ENCODE results near the gene NOB1.
A peak's percentile ranks its signal among the peaks of the same experiment; 100 is the strongest.

NOB1 gene

DNA sequence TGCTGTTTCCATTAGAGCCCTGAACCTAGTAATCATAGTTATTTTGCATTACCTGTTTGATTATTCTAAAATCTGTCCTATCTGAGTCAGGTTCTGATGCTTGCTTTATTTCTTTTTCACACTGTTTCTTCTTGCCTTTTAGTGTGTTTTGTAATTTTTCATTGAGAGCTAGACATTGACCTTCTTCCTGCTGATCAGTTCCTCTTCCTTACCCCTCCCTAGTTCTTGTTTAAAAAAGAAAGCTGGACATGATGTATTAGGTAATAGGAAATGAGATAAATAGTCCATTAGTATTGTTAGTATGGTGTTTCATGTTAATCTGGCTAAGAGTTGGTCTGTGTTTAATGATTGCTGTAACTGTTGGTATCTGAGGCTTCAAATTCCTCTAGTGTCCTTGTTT, 20.8 kb upstream of the NOB1 start:
- DNase-seq (ENCODE audit: low read depth in 1 of 2, low spot score in 1 of 2) = no peak

DNA sequence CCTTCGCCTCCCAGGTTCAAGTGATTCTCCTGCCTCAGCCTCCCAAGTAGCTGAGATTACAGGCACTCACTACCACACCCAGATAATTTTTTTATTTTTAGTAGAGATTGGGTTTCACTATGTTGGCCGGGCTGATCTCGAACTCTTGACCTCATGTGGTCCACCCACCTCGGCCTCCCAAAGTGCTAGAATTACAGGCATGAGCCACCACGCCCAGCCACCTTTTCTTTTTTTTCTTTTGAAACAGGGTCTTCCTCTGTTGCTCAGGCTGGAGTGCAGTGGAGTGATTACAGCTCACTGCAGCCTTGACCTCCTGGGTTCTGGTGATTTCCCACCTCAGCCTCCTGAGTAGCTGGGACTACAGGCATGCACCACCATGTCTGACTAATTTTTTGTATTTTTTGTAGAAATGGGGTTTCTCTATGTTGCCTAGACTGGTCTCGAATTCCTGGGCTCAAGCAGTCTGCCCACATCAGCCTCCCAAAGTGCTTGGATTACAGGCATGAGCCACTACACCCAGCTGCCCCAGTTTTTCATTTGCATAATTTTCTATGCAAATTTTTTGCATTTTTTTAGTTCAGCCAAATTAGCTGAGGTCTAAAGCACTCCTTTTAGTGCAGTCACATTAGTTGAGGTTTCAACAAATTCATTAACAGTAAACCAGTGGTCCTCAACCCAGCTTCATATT, 18.7 kb upstream of the NOB1 start:
- TF ChIP-seq, protein P1, sequence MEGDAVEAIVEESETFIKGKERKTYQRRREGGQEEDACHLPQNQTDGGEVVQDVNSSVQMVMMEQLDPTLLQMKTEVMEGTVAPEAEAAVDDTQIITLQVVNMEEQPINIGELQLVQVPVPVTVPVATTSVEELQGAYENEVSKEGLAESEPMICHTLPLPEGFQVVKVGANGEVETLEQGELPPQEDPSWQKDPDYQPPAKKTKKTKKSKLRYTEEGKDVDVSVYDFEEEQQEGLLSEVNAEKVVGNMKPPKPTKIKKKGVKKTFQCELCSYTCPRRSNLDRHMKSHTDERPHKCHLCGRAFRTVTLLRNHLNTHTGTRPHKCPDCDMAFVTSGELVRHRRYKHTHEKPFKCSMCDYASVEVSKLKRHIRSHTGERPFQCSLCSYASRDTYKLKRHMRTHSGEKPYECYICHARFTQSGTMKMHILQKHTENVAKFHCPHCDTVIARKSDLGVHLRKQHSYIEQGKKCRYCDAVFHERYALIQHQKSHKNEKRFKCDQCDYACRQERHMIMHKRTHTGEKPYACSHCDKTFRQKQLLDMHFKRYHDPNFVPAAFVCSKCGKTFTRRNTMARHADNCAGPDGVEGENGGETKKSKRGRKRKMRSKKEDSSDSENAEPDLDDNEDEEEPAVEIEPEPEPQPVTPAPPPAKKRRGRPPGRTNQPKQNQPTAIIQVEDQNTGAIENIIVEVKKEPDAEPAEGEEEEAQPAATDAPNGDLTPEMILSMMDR (IDR thresholded peaks at IDR 0.05; ENCODE audit: insufficient read depth, low read length) = no peak
- TF ChIP-seq GABPA (IDR thresholded peaks at IDR 0.05; ENCODE audit: low read depth) = no peak
- TF ChIP-seq SPI1 (IDR thresholded peaks at IDR 0.05; ENCODE audit: borderline replicate concordance, low read depth) = no peak
- TF ChIP-seq, protein P2, sequence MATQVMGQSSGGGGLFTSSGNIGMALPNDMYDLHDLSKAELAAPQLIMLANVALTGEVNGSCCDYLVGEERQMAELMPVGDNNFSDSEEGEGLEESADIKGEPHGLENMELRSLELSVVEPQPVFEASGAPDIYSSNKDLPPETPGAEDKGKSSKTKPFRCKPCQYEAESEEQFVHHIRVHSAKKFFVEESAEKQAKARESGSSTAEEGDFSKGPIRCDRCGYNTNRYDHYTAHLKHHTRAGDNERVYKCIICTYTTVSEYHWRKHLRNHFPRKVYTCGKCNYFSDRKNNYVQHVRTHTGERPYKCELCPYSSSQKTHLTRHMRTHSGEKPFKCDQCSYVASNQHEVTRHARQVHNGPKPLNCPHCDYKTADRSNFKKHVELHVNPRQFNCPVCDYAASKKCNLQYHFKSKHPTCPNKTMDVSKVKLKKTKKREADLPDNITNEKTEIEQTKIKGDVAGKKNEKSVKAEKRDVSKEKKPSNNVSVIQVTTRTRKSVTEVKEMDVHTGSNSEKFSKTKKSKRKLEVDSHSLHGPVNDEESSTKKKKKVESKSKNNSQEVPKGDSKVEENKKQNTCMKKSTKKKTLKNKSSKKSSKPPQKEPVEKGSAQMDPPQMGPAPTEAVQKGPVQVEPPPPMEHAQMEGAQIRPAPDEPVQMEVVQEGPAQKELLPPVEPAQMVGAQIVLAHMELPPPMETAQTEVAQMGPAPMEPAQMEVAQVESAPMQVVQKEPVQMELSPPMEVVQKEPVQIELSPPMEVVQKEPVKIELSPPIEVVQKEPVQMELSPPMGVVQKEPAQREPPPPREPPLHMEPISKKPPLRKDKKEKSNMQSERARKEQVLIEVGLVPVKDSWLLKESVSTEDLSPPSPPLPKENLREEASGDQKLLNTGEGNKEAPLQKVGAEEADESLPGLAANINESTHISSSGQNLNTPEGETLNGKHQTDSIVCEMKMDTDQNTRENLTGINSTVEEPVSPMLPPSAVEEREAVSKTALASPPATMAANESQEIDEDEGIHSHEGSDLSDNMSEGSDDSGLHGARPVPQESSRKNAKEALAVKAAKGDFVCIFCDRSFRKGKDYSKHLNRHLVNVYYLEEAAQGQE (IDR thresholded peaks at IDR 0.05; ENCODE audit: insufficient replicate concordance, low read depth) = no peak
- TF ChIP-seq POLR2AphosphoS5 (IDR thresholded peaks at IDR 0.05; ENCODE audit: low read depth) = no peak
- Histone ChIP-seq H3K27ac (replicated peaks) (no peak overlapping the region), H3K27me3 (ENCODE audit: insufficient read depth, poor library complexity, severe bottlenecking) (no peaks in the 10 kb centered on the region), H3K4me3 (replicated peaks; ENCODE audit: insufficient read depth, low read length) (no peak overlapping the region)
- DNase-seq (ENCODE audit: low read depth in 1 of 2, low spot score in 1 of 2) = no peak

More for the DNA sequence above, 20.8 kb upstream of the NOB1 start:
- no peaks in the 10 kb centered on the region for H3K27me3 ChIP-seq (ENCODE audit: insufficient read depth, poor library complexity, severe bottlenecking)
- TF ChIP-seq, protein P1 (IDR thresholded peaks at IDR 0.05; ENCODE audit: insufficient read depth, low read length) = no peak
- TF ChIP-seq SPI1 (IDR thresholded peaks at IDR 0.05; ENCODE audit: borderline replicate concordance, low read depth) = peak; percentile 38; the same call in 1 of the 2 replicates
- H3K4me3 ChIP-seq (replicated peaks; ENCODE audit: insufficient read depth, low read length) = no peak overlapping the region
- no peak overlapping the region for H3K27ac ChIP-seq (replicated peaks)

DNA sequence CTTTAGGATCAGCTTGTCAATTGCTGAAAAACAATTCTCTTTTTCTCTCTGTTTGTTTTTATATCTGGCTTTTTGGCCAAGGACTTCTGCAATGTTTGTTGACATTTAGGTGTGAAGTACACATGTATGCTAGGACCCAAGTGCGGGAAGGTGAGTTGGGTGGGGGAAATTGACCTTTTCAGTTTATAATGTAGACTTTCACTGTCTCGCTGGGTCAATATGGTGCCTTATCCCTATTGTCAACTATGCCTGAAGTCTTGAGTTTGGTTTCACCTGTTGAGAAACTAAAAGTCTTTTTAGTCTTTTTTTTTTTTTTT, 16.9 kb upstream of the NOB1 start:
- Histone ChIP-seq H3K27me3 (ENCODE audit: insufficient read depth, poor library complexity, severe bottlenecking) (no peaks in the 10 kb centered on the region), H3K4me3 (replicated peaks; ENCODE audit: insufficient read depth, low read length) (no peak overlapping the region), H3K27ac (replicated peaks) (no peak overlapping the region)
- DNase-seq (ENCODE audit: low read depth in 1 of 2, low spot score in 1 of 2) = no peak
- TF ChIP-seq POLR2AphosphoS5 (IDR thresholded peaks at IDR 0.05; ENCODE audit: low read depth) = no peak
- no peak for TF ChIP-seq GABPA (IDR thresholded peaks at IDR 0.05; ENCODE audit: low read depth)
- TF ChIP-seq, protein P2 (IDR thresholded peaks at IDR 0.05; ENCODE audit: insufficient replicate concordance, low read depth) = no peak
- no peak for TF ChIP-seq SPI1 (IDR thresholded peaks at IDR 0.05; ENCODE audit: borderline replicate concordance, low read depth)
- TF ChIP-seq, protein P1 (IDR thresholded peaks at IDR 0.05; ENCODE audit: insufficient read depth, low read length) = no peak

DNA sequence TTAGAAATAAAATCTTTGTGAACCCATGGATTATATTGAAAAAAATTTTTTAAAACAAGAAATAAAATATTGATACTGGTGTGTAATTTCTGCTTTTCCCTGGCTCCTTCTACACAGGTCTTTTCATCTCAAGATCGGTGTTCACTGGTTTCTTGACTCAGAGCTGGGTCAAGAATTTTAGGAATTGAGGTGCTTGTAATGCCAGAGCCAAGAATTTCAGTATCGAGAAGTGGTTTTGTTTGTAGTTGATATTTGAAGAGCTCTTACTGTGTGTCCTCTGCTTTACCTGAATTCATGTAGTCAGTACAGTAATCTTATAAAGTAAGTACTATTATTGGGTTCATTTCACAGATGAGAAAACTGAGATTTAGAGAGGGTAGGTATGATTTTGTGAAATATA, 14.7 kb upstream of the NOB1 start:
- no peak for TF ChIP-seq SPI1 (IDR thresholded peaks at IDR 0.05; ENCODE audit: borderline replicate concordance, low read depth)
- TF ChIP-seq POLR2AphosphoS5 (IDR thresholded peaks at IDR 0.05; ENCODE audit: low read depth) = no peak
- TF ChIP-seq, protein P2 (IDR thresholded peaks at IDR 0.05; ENCODE audit: insufficient replicate concordance, low read depth) = no peak
- no peak for TF ChIP-seq GABPA (IDR thresholded peaks at IDR 0.05; ENCODE audit: low read depth)
- TF ChIP-seq, protein P1 (IDR thresholded peaks at IDR 0.05; ENCODE audit: insufficient read depth, low read length) = no peak
- no peak for DNase-seq (ENCODE audit: low read depth in 1 of 2, low spot score in 1 of 2)
- Histone ChIP-seq H3K4me3 (replicated peaks; ENCODE audit: insufficient read depth, low read length) (no peak overlapping the region), H3K27ac (replicated peaks) (no peak overlapping the region), H3K27me3 (ENCODE audit: insufficient read depth, poor library complexity, severe bottlenecking) (no peaks in the 10 kb centered on the region)
